OCI-LY3 (cell line): ENCODE measurements around the gene SNCB.

Experiments used
- H2AFZ ChIP-seq: fragments of 200-600, 300-600 bp; shearing (Covaris generic); 2 replicates; pipeline ENCODE4 v1.6.0; 2014; ENCODE audit warnings: antibody characterized with exemption, low read depth, low read length
- H3K27ac ChIP-seq: fragments of 200-600, 300-600 bp; sonication (generic); 2 replicates; pipeline ENCODE4 v1.5.1; 2014; ENCODE audit warnings: mild to moderate bottlenecking, low read length, moderate library complexity, mixed read lengths
- H3K27me3 ChIP-seq: fragments of 200-600, 300-600 bp; sonication (generic); 2 replicates; pipeline ENCODE4 v1.6.1; 2014; ENCODE audit warnings: low read depth, low read length, mixed read lengths
- H3K36me3 ChIP-seq: fragments of 200-600, 300-600 bp; sonication (generic); replicated peaks from 2 replicates; pipeline ENCODE3; 2014; ENCODE audit warnings: low read depth, low read length, mixed read lengths
- H3K4me1 ChIP-seq: fragments of 300-600, 200-600 bp; sonication (generic); 2 replicates; pipeline ENCODE4 v1.6.1; 2014; ENCODE audit warnings: low read length, mixed read lengths
- H3K4me2 ChIP-seq: fragments of 200-600, 300-600 bp; sonication (generic); 2 replicates; pipeline ENCODE4 v1.6.1; 2014; ENCODE audit warnings: low read length, mixed read lengths
- H3K4me3 ChIP-seq: fragments of 300-600, 200-600 bp; sonication (generic); 2 replicates; pipeline ENCODE4 v1.5.1; 2014; ENCODE audit warnings: antibody characterized with exemption, mild to moderate bottlenecking, low read length, moderate library complexity
- H3K79me2 ChIP-seq: fragments of 300-600, 200-600 bp; shearing (Covaris generic); 2 replicates; pipeline ENCODE4 v1.6.1; 2014; ENCODE audit warnings: mild to moderate bottlenecking, low read length, mixed read lengths
- H3K9ac ChIP-seq: fragments of 300-600, 200-600 bp; shearing (Covaris generic); 2 replicates; pipeline ENCODE4 v1.6.0; 2014; ENCODE audit warnings: mild to moderate bottlenecking, low read length, moderate library complexity
- H3K9me3 ChIP-seq: fragments of 200-600, 300-600 bp; shearing (Covaris generic); 2 replicates; pipeline ENCODE4 v1.6.1; 2014; ENCODE audit warnings: low read length, mixed read lengths; ENCODE audit not compliant: insufficient read depth
- H4K20me1 ChIP-seq: fragments of 200-600, 300-600 bp; sonication (generic); 2 replicates; pipeline ENCODE4 v1.6.1; 2016; ENCODE audit warnings: low read length, mixed read lengths; ENCODE audit not compliant: insufficient read depth
- CTCF ChIP-seq: fragments of 200-600, 300-600 bp; sonication (generic); IDR thresholded peaks from 2 replicates; pipeline ENCODE4 v1.5.1; 2014; ENCODE audit warnings: antibody characterized with exemption, low read length, low read depth
- EZH2phosphoT487 ChIP-seq: fragments of 200-600 bp; shearing (Covaris generic); IDR thresholded peaks from 2 replicates; pipeline ENCODE4 v1.6.1; 2018; ENCODE audit warnings: antibody characterized with exemption, mixed run types, low read depth

SNCB gene

GRCh38 chr5:176642675-176643490, 12.5 kb upstream of the SNCB start:
- Histone ChIP-seq H3K4me3 (no peak overlapping the region), H3K79me2 (0 out of 2 replicates have a peak, but pooled peaks cover under 1% of the 10 kb centered on the region), H3K4me2 (no peak overlapping the region), H3K9ac (no peak overlapping the region), H2AFZ (no peak overlapping the region), H3K9me3 (no peaks in the 10 kb centered on the region), H4K20me1 (no peaks in the 10 kb centered on the region), H3K27ac (no peak overlapping the region), H3K36me3 (no peaks in the 10 kb centered on the region), H3K27me3 (no peaks in the 10 kb centered on the region), H3K4me1 (peaks cover 7% of the 10 kb centered on the region)
- TF ChIP-seq EZH2phosphoT487 (no peak), CTCF (no peak)

- H3K4me2 ChIP-seq, result no peak overlapping the region
- H3K9me3 ChIP-seq, result no peaks in the 10 kb centered on the region
- no peak overlapping the region for H3K27ac ChIP-seq
- H3K27me3 ChIP-seq, result no peaks in the 10 kb centered on the region
- no peaks in the 10 kb centered on the region for H3K36me3 ChIP-seq
- H4K20me1 ChIP-seq, result no peaks in the 10 kb centered on the region
- no peak overlapping the region for H3K4me3 ChIP-seq
- H3K79me2 ChIP-seq, result no peaks in the 10 kb centered on the region
- H3K9ac ChIP-seq, result no peak overlapping the region
- H2AFZ ChIP-seq, result no peak overlapping the region
- H3K4me1 ChIP-seq, result no peaks in the 10 kb centered on the region
- TF ChIP-seq EZH2phosphoT487 (no peak), CTCF (no peak)
These were observed 10.3 kb upstream of the SNCB start for GRCh38 chr5:176640616-176641015.

GRCh38 chr5:176639981-176640380, 9.6 kb upstream of the SNCB start:
- Histone ChIP-seq H3K36me3 (no peaks in the 10 kb centered on the region), H4K20me1 (no peaks in the 10 kb centered on the region), H3K27me3 (peaks cover 6% of the 10 kb centered on the region; the same call in 1 of the 2 replicates), H3K4me3 (no peak overlapping the region), H3K9ac (no peak overlapping the region), H3K79me2 (no peaks in the 10 kb centered on the region), H3K9me3 (no peaks in the 10 kb centered on the region), H3K27ac (no peak overlapping the region), H3K4me2 (no peak overlapping the region), H2AFZ (no peak overlapping the region), H3K4me1 (no peaks in the 10 kb centered on the region)
- TF ChIP-seq CTCF (no peak), EZH2phosphoT487 (no peak)

- no peaks in the 10 kb centered on the region for H3K79me2 ChIP-seq
- H2AFZ ChIP-seq, result no peak overlapping the region
- no peak overlapping the region for H3K4me2 ChIP-seq
- no peaks in the 10 kb centered on the region for H3K9me3 ChIP-seq
- H3K27me3 ChIP-seq, result peaks cover 8% of the 10 kb centered on the region
- no peaks in the 10 kb centered on the region for H3K4me1 ChIP-seq
- H3K4me3 ChIP-seq, result no peak overlapping the region
- no peak overlapping the region for H3K9ac ChIP-seq
- H3K36me3 ChIP-seq, result no peaks in the 10 kb centered on the region
- H3K27ac ChIP-seq, result no peak overlapping the region
- TF ChIP-seq EZH2phosphoT487 (no peak), CTCF (no peak)
- H4K20me1 ChIP-seq, result no peaks in the 10 kb centered on the region
These were observed 8.9 kb upstream of the SNCB start for GRCh38 chr5:176639208-176639607.
